Thyroid gland (tissue), 4 donors: Measurements from ENCODE around the gene GET4. TPM values are rescaled to one million over a fixed set of nuclear protein-coding genes. Genes with fewer than 3 reads are reported as not detected.

Experiments used
- DNase-seq, 2 donors: peaks; one replicate each; pipeline ENCODE4 v3.0.0-alpha.2; 2019
- H3K27ac ChIP-seq, 3 donors: fragments of 200-600 bp; sonication (generic); 1 replicate in 2 of 3; 2 replicates in 1 of 3; pipeline ENCODE4 v1.5.1; 2016 to 2019; ENCODE audit warnings: mild to moderate bottlenecking in 1 of 3, moderate library complexity in 1 of 3
- H3K27me3 ChIP-seq: fragments of 200-600 bp; sonication (generic); one replicate; pipeline ENCODE4 v1.5.1; 2019
- H3K36me3 ChIP-seq, 2 donors: fragments of 200-600 bp; sonication (generic); one replicate each; pipeline ENCODE4 v1.5.1; 2016 to 2019
- H3K4me1 ChIP-seq, 2 donors: fragments of 200-600 bp; sonication (generic); one replicate each; pipeline ENCODE4 v1.5.1; 2017 to 2019
- H3K4me3 ChIP-seq, 3 donors: fragments of 200-600 bp; sonication (generic); replicated peaks in 1 of 3; 1 replicate in 2 of 3; 2 replicates in 1 of 3; pipeline ENCODE4 v1.5.1; 2016; ENCODE audit warnings: mild to moderate bottlenecking in 1 of 3
- H3K9me3 ChIP-seq: fragments of 200-600 bp; sonication (generic); one replicate; pipeline ENCODE4 v1.5.1; 2017
- CTCF ChIP-seq, 6 experiments: fragments of 200-600 bp in 3 of 6; fragments of 450-650 bp in 3 of 6; sonication (generic) in 3 of 6; IDR thresholded peaks; one replicate each; pipeline ENCODE4 v1.5.1; 2016 to 2019; ENCODE audit warnings: antibody characterized with exemption in 6 of 6, mild to moderate bottlenecking in 2 of 6, inconsistent platforms in 1 of 6, moderate library complexity in 1 of 6
- POLR2A ChIP-seq, 2 donors: fragments of 450-650 bp; IDR thresholded peaks; one replicate each; pipeline ENCODE4 v1.6.1; 2017; ENCODE audit warnings: antibody characterized with exemption in 2 of 2, mild to moderate bottlenecking in 2 of 2, moderate library complexity in 1 of 2
- WGBS, 2 donors: methylation state at CpG; one replicate each; pipeline ENCODE4 v1.1.5; 2017; 5-methylcytosine and 5-hydroxymethylcytosine counted together
- intact Hi-C: fragments of 100-400 bp; cut with DNase I; formaldehyde crosslinking; loops from one replicate; pipeline ENCODE4 v1.15.1; 2023
- total RNA-seq, 4 donors: library from RNA; depleted of rRNA; stranded (reverse); fragments of >200 nt; gene quantifications; one replicate each; pipeline ENCODE4 v1.2.3, GENCODE V29; 2016

Gene GET4
- total RNA-seq, 4 donors from 2014 or later = 29.2 to 38.7 (median 34.3) TPM

- Histone ChIP-seq H3K36me3 (peaks cover 38 to 52% of the 10 kb centered on the region in 2 donors), H3K27ac (no peak overlapping the region), H3K9me3 (no peaks in the 10 kb centered on the region), H3K4me3 (no peak overlapping the region), H3K27me3 (no peaks in the 10 kb centered on the region), H3K4me1 (peaks cover 0 to 5% of the 10 kb centered on the region in 2 donors)
- TF ChIP-seq POLR2A (IDR thresholded peaks at IDR 0.05) (no peak), CTCF (IDR thresholded peaks at IDR 0.05) (no peak)
- DNase-seq = no peak
- 98 to 100% methylated on average over 21 to 26 of the region's 40 CpGs for WGBS, 2 donors
- intact Hi-C loops = no loop called here
Observed at GRCh38 chr7:894164-894867, 18.0 kb downstream of the GET4 start.

GRCh38 chr7:894927-895450 is 18.6 kb downstream of the GET4 start:
- H3K27me3 ChIP-seq = no peaks in the 10 kb centered on the region
- no peak overlapping the region for H3K4me3 ChIP-seq
- peaks cover 0 to 5% of the 10 kb centered on the region in 2 donors for H3K4me1 ChIP-seq
- no peaks in the 10 kb centered on the region for H3K9me3 ChIP-seq
- H3K27ac ChIP-seq = no peak overlapping the region
- whole genome bisulfite sequencing, 2 donors = 91 to 97% methylated on average over 12 to 18 of the region's 21 CpGs
- TF ChIP-seq CTCF (IDR thresholded peaks at IDR 0.05) (no peak), POLR2A (IDR thresholded peaks at IDR 0.05) (no peak)
- intact Hi-C loops = no loop called here
- peaks cover 38 to 52% of the 10 kb centered on the region in 2 donors for H3K36me3 ChIP-seq
- DNase-seq = no peak

GRCh38 chr7:895451-896052 is 19.2 kb downstream of the GET4 start:
- TF ChIP-seq POLR2A (IDR thresholded peaks at IDR 0.05) = no peak
- H3K27ac ChIP-seq = no peak overlapping the region
- no peaks in the 10 kb centered on the region for H3K9me3 ChIP-seq
- intact Hi-C loops = no loop called here
- peaks cover 38 to 52% of the 10 kb centered on the region in 2 donors for H3K36me3 ChIP-seq
- no peaks in the 10 kb centered on the region for H3K27me3 ChIP-seq
- no peak for DNase-seq
- WGBS, 2 donors = 97 to 99% methylated on average over 16 to 48 of the region's 52 CpGs
- peaks cover 0 to 5% of the 10 kb centered on the region in 2 donors for H3K4me1 ChIP-seq
- no peak overlapping the region for H3K4me3 ChIP-seq

GRCh38 chr7:896346-897075 is 20.2 kb downstream of the GET4 start:
- H3K4me3 ChIP-seq = no peak overlapping the region
- peaks cover 0 to 12% of the 10 kb centered on the region in 2 donors for H3K4me1 ChIP-seq
- 95 to 96% methylated on average over 41 to 42 of the region's 42 CpGs for WGBS, 2 donors
- DNase-seq = no peak
- no peak overlapping the region for H3K27ac ChIP-seq
- intact Hi-C loops = no loop called here
- no peaks in the 10 kb centered on the region for H3K27me3 ChIP-seq
- TF ChIP-seq POLR2A (IDR thresholded peaks at IDR 0.05) (no peak), CTCF (IDR thresholded peaks at IDR 0.05) (no peak)
- H3K36me3 ChIP-seq = peaks cover 29 to 42% of the 10 kb centered on the region in 2 donors
- no peaks in the 10 kb centered on the region for H3K9me3 ChIP-seq

- Histone ChIP-seq H3K9me3 (no peaks in the 10 kb centered on the region), H3K4me1 (peaks cover 0 to 12% of the 10 kb centered on the region in 2 donors), H3K27me3 (no peaks in the 10 kb centered on the region), H3K27ac (no peak overlapping the region), H3K4me3 (no peak overlapping the region), H3K36me3 (peaks cover 23 to 37% of the 10 kb centered on the region in 2 donors)
- intact Hi-C loops = no loop called here
- WGBS, 2 donors = 87 to 93% methylated on average over 6 to 9 of the region's 14 CpGs
- no peak for TF ChIP-seq CTCF (IDR thresholded peaks at IDR 0.05)
- no peak for TF ChIP-seq POLR2A (IDR thresholded peaks at IDR 0.05)
- no peak for DNase-seq
Observed at GRCh38 chr7:897086-897485, 20.7 kb downstream of the GET4 start.
